A549 (cell line): ENCODE measurements around the gene MAPK13. TPM values are rescaled to one million over a fixed set of nuclear protein-coding genes. Genes with fewer than 3 reads are reported as not detected.

ENCODE experiments used
- ATAC-seq, 2 experiments: fragments of 200-7000 bp in 1 of 2; fragments of >200 bp in 1 of 2; cut with Nextera tagmentation in 1 of 2; cut with Tn5 transposase in 1 of 2; 3 replicates each; pipeline versions ENCODE4 v1.8.0 to v1.9.1; 2018 to 2020; ENCODE audit warnings: mild to moderate bottlenecking in 1 of 2, moderate library complexity in 1 of 2
- CTCF ChIA-PET: fragments of 300-600 bp; sonication (Branson Sonifier 250); formaldehyde crosslinking; extraction: SDS; loops from one replicate; lab custom pipeline; 2021; ENCODE audit warnings: antibody characterized with exemption, inconsistent platforms; lab: Yijun Ruan, JAX
- POLR2A ChIA-PET: fragments of 350-600 bp; formaldehyde crosslinking; extraction: SDS; loops from one replicate; lab custom pipeline; 2021; ENCODE audit warnings: antibody characterized with exemption, inconsistent platforms; lab: Yijun Ruan, JAX
- DNase-seq, 2 experiments: peaks; one replicate each; pipeline versions ENCODE4 v3.0.0 to v3.0.0-alpha.2; 2011 to 2016; ENCODE audit warnings: low read depth in 1 of 2, low spot score in 1 of 2
- FAIRE-seq: peaks from 2 replicates; lab custom pipeline; 2011; peaks lifted over from hg19 to GRCh38; lab: Jason Lieb, UNC
- H3K27ac ChIP-seq, 2 experiments: fragments of >200 bp; sonication (Bioruptor Twin); formaldehyde crosslinking; 3 replicates each; pipeline ENCODE4 v1.5.1; 2016 to 2017
- H3K4me1 ChIP-seq: fragments of >200 bp; sonication (Bioruptor Twin); formaldehyde crosslinking; 3 replicates; pipeline ENCODE4 v1.6.1; 2016
- H3K4me2 ChIP-seq: fragments of >200 bp; sonication (Bioruptor Twin); formaldehyde crosslinking; 3 replicates; pipeline ENCODE4 v1.6.1; 2016
- H3K4me3 ChIP-seq: fragments of >200 bp; sonication (Bioruptor Twin); formaldehyde crosslinking; 3 replicates; pipeline ENCODE4 v1.5.1; 2016
- H3K9me3 ChIP-seq: fragments of >200 bp; sonication (Bioruptor Twin); formaldehyde crosslinking; 3 replicates; pipeline ENCODE4 v1.6.1; 2016
- BCL3 ChIP-seq: fragments of >200 bp; sonication (Bioruptor Twin); formaldehyde crosslinking; IDR thresholded peaks from 3 replicates; pipeline ENCODE4 v1.6.1; 2016
- CBX8 ChIP-seq: fragments of 200-600 bp; sonication (generic); IDR thresholded peaks from 2 replicates; pipeline ENCODE4 v1.6.1; 2016
- CEBPB ChIP-seq, 2 experiments: fragments of >200 bp in 1 of 2; sonication (Bioruptor Twin) in 1 of 2; formaldehyde crosslinking in 1 of 2; IDR thresholded peaks; 2 replicates each; pipeline ENCODE4 v1.6.1; 2012 to 2016
- CHD2 ChIP-seq: fragments of 150-350 bp; IDR thresholded peaks from 2 replicates; pipeline ENCODE4 v1.6.1; 2014; ENCODE audit warnings: low read length; ENCODE audit not compliant: partially characterized antibody
- E2F6 ChIP-seq: IDR thresholded peaks from 2 replicates; pipeline ENCODE4 v1.6.1; 2012; ENCODE audit warnings: low read depth, borderline replicate concordance
- EHMT2 ChIP-seq: fragments of 200-600 bp; sonication (generic); IDR thresholded peaks from 2 replicates; pipeline ENCODE4 v1.6.1; 2016; ENCODE audit warnings: antibody characterized with exemption, low read depth, mild to moderate bottlenecking, moderate library complexity
- ELK1 ChIP-seq: fragments of 150-350 bp; IDR thresholded peaks from 2 replicates; pipeline ENCODE4 v1.6.1; 2014; ENCODE audit warnings: low read depth, mild to moderate bottlenecking, low read length
- ESRRA ChIP-seq: fragments of 150-350 bp; IDR thresholded peaks from 2 replicates; pipeline ENCODE4 v1.6.1; 2014; ENCODE audit warnings: mild to moderate bottlenecking, low read length, borderline replicate concordance
- HDAC2 ChIP-seq: fragments of 200-600 bp; sonication (generic); IDR thresholded peaks from 2 replicates; pipeline ENCODE4 v1.6.1; 2016
- HES2 ChIP-seq: fragments of >200 bp; sonication (Bioruptor Twin); formaldehyde crosslinking; IDR thresholded peaks from 2 replicates; pipeline ENCODE4 v1.6.1; 2016
- HMGXB4 ChIP-seq: fragments of 250-450 bp; sonication (Bioruptor Pico); IDR thresholded peaks from 2 replicates; pipeline ENCODE4 v1.5.0; 2021; ENCODE audit warnings: mild to moderate bottlenecking, moderate library complexity, borderline replicate concordance
- HOXA7 ChIP-seq: fragments of 250-450 bp; sonication (Bioruptor Pico); IDR thresholded peaks from 2 replicates; pipeline ENCODE4 v1.5.0; 2020; ENCODE audit warnings: mild to moderate bottlenecking, moderate library complexity
- HOXB13 ChIP-seq: fragments of 250-450 bp; sonication (Bioruptor Pico); IDR thresholded peaks from 2 replicates; pipeline ENCODE4 v1.5.0; 2020; ENCODE audit warnings: low read depth, mild to moderate bottlenecking, moderate library complexity
- HOXB5 ChIP-seq: fragments of 250-450 bp; sonication (Bioruptor Pico); IDR thresholded peaks from 2 replicates; pipeline ENCODE4 v1.5.0; 2020; ENCODE audit warnings: mild to moderate bottlenecking, moderate library complexity
- JUN ChIP-seq, 2 experiments: fragments of >200 bp; sonication (Bioruptor Twin); formaldehyde crosslinking; IDR thresholded peaks; 2 replicates in 1 of 2; 3 replicates in 1 of 2; pipeline ENCODE4 v1.6.1; 2016 to 2017
- KDM5A ChIP-seq: fragments of 200-600 bp; sonication (generic); IDR thresholded peaks from 2 replicates; pipeline ENCODE4 v1.6.1; 2016; ENCODE audit warnings: antibody characterized with exemption, mild to moderate bottlenecking
- MYC ChIP-seq: IDR thresholded peaks from 2 replicates; pipeline ENCODE4 v1.6.1; 2012; ENCODE audit warnings: mild to moderate bottlenecking, inconsistent platforms, low read length, improper control_type of control experiment, borderline replicate concordance
- NFE2L2 ChIP-seq: fragments of 150-350 bp; conservative IDR thresholded peaks from 2 replicates; pipeline ENCODE4 v1.6.1; 2014; ENCODE audit warnings: low read length
- POLR2A ChIP-seq: IDR thresholded peaks from 2 replicates; pipeline ENCODE4 v1.6.1; 2012; ENCODE audit warnings: mild to moderate bottlenecking, low read length
- POLR2AphosphoS2 ChIP-seq: conservative IDR thresholded peaks from 2 replicates; pipeline ENCODE4 v1.6.1; 2012; ENCODE audit warnings: low read length, improper control_type of control experiment, inconsistent platforms
- RAD21 ChIP-seq, 2 experiments: fragments of >200 bp in 1 of 2; sonication (Bioruptor Twin) in 1 of 2; formaldehyde crosslinking in 1 of 2; IDR thresholded peaks in 1 of 2; conservative IDR thresholded peaks in 1 of 2; 2 replicates in 1 of 2; 3 replicates in 1 of 2; pipeline ENCODE4 v1.6.1; 2012 to 2018; ENCODE audit warnings: inconsistent platforms in 1 of 2
- RARB ChIP-seq: fragments of 250-450 bp; sonication (Bioruptor Pico); IDR thresholded peaks from 2 replicates; pipeline ENCODE4 v1.8.0; 2021; ENCODE audit warnings: mild to moderate bottlenecking, moderate library complexity
- SMC3 ChIP-seq: fragments of >200 bp; sonication (Bioruptor Twin); formaldehyde crosslinking; IDR thresholded peaks from 3 replicates; pipeline ENCODE4 v1.6.1; 2018; ENCODE audit warnings: inconsistent platforms
- TP53 ChIP-seq: fragments of 250-450 bp; sonication (Bioruptor Pico); IDR thresholded peaks from 2 replicates; pipeline ENCODE4 v1.5.0; 2021; ENCODE audit warnings: mild to moderate bottlenecking, moderate library complexity
- USF2 ChIP-seq: fragments of 450-650 bp; IDR thresholded peaks from 2 replicates; pipeline ENCODE4 v1.6.1; 2014; ENCODE audit warnings: antibody characterized with exemption
- ZC3H11A ChIP-seq: fragments of 450-650 bp; IDR thresholded peaks from 2 replicates; pipeline ENCODE4 v1.6.1; 2014; ENCODE audit warnings: antibody characterized with exemption, mild to moderate bottlenecking
- ZFP36 ChIP-seq: fragments of 450-650 bp; IDR thresholded peaks from 2 replicates; pipeline ENCODE4 v1.6.1; 2014; ENCODE audit warnings: borderline replicate concordance; ENCODE audit not compliant: partially characterized antibody
- WGBS: methylation state at CpG from one replicate; pipeline ENCODE4 v1.1.6; 2017; ENCODE audit errors: missing lambda C conversion rate; 5-methylcytosine and 5-hydroxymethylcytosine counted together
- polyA plus RNA-seq, 4 experiments: library from polyadenylated mRNA; depleted of rRNA in 3 of 4; stranded (reverse); fragments of >200 nt; fragmentation: RNase III in 1 of 4; extraction: RNeasy Plus Mini Kit Qiagen cat#74134 plus additional on column Dnase treatment in 1 of 4; gene quantifications; 2 replicates in 3 of 4; 3 replicates in 1 of 4; pipeline ENCODE4 v1.2.3, GENCODE V29; 2011 to 2017

Gene MAPK13
- polyA plus RNA-seq, 2 of the 4 experiments (the other 2 are of a cell fraction): 0.45 to 0.63 TPM

- TF ChIP-seq BCL3: no peak
- no peak for TF ChIP-seq RARB
- no peak for TF ChIP-seq HMGXB4
Observed at GRCh38 chr6:36141961-36142360, 11.6 kb downstream of the MAPK13 start (continued).

GRCh38 chr6:36142971-36143838 is 12.9 kb downstream of the MAPK13 start:
- FAIRE-seq (no peak), DNase-seq (no peak), ATAC-seq (no peak)
- H3K4me3 ChIP-seq: no peak overlapping the region
- ChIA-PET POLR2A (no interaction called here), CTCF (interaction anchor here (0.6 kb wide), 1 partner anchor 216 kb away, joined by 3 read pairs; no protein-coding TSS in a partner anchor)
- no peak overlapping the region for H3K27ac ChIP-seq
- TF ChIP-seq POLR2A: no peak
- TF ChIP-seq HDAC2: no peak
- TF ChIP-seq CBX8: no peak
- TF ChIP-seq HOXA7 (CRISPR knock-in tag): no peak
- TF ChIP-seq NFE2L2: no peak
- no peak for TF ChIP-seq RAD21 (conservative IDR thresholded peaks at IDR 0.05 in 1 of 2, IDR thresholded peaks at IDR 0.05 in 1 of 2)
- TF ChIP-seq HES2: no peak
- TF ChIP-seq HOXB5 (CRISPR knock-in tag): no peak
- TF ChIP-seq ESRRA: no peak
- no peak for TF ChIP-seq MYC
- TF ChIP-seq E2F6: no peak
- no peak for TF ChIP-seq CHD2
- no peak for TF ChIP-seq BCL3
- no peak for TF ChIP-seq ELK1
- WGBS: 86% methylated on average over 13 of the region's 13 CpGs
- no peak overlapping the region for H3K4me2 ChIP-seq
- no peaks in the 10 kb centered on the region for H3K4me1 ChIP-seq
- no peaks in the 10 kb centered on the region for H3K9me3 ChIP-seq

- DNase-seq: no peak
- Histone ChIP-seq H3K9me3 (no peaks in the 10 kb centered on the region), H3K4me3 (no peak overlapping the region), H3K4me1 (no peaks in the 10 kb centered on the region), H3K27ac (no peak overlapping the region), H3K4me2 (no peak overlapping the region)
- POLR2A ChIA-PET: no interaction called here
- WGBS: 58% methylated on average over 4 of the region's 4 CpGs
- CTCF ChIA-PET: no interaction called here
- ATAC-seq: no peak
- FAIRE-seq: no peak
- TF ChIP-seq HOXA7 (CRISPR knock-in tag): no peak
- no peak for TF ChIP-seq EHMT2
- no peak for TF ChIP-seq POLR2A
- TF ChIP-seq HES2: no peak
- TF ChIP-seq ZFP36: no peak
- no peak for TF ChIP-seq POLR2AphosphoS2
- TF ChIP-seq CEBPB (IDR thresholded peaks at IDR 0.05): no peak
- no peak for TF ChIP-seq RARB
- TF ChIP-seq JUN (IDR thresholded peaks at IDR 0.05): no peak
- no peak for TF ChIP-seq HOXB5 (CRISPR knock-in tag)
- no peak for TF ChIP-seq KDM5A
- TF ChIP-seq ZC3H11A: no peak
- no peak for TF ChIP-seq TP53
- TF ChIP-seq USF2: no peak
- TF ChIP-seq SMC3: no peak
- no peak for TF ChIP-seq HOXB13 (CRISPR knock-in tag)
Observed at GRCh38 chr6:36145495-36145894, 15.2 kb downstream of the MAPK13 start.
